GM12891 (cell line): Measurements from ENCODE around the gene CAPN5.

Experiments
- POLR2A ChIP-seq: IDR thresholded peaks from 2 replicates; pipeline ENCODE4 v1.6.1; 2011; ENCODE audit warnings: low read depth, low read length, control low read depth
- POLR2AphosphoS5 ChIP-seq: IDR thresholded peaks from 2 replicates; pipeline ENCODE4 v1.6.1; 2011; ENCODE audit warnings: low read depth, low read length, control low read depth
- POU2F2 ChIP-seq: IDR thresholded peaks from 2 replicates; pipeline ENCODE4 v1.6.1; 2011; ENCODE audit warnings: low read depth, mild to moderate bottlenecking, control low read depth, low read length, moderate library complexity
- SPI1 ChIP-seq: IDR thresholded peaks from 2 replicates; pipeline ENCODE4 v1.6.1; 2011; ENCODE audit warnings: low read depth, low read length, control low read depth
- TAF1 ChIP-seq: IDR thresholded peaks from 2 replicates; pipeline ENCODE4 v1.6.1; 2011; ENCODE audit warnings: low read depth, low read length, control low read depth

DNA sequence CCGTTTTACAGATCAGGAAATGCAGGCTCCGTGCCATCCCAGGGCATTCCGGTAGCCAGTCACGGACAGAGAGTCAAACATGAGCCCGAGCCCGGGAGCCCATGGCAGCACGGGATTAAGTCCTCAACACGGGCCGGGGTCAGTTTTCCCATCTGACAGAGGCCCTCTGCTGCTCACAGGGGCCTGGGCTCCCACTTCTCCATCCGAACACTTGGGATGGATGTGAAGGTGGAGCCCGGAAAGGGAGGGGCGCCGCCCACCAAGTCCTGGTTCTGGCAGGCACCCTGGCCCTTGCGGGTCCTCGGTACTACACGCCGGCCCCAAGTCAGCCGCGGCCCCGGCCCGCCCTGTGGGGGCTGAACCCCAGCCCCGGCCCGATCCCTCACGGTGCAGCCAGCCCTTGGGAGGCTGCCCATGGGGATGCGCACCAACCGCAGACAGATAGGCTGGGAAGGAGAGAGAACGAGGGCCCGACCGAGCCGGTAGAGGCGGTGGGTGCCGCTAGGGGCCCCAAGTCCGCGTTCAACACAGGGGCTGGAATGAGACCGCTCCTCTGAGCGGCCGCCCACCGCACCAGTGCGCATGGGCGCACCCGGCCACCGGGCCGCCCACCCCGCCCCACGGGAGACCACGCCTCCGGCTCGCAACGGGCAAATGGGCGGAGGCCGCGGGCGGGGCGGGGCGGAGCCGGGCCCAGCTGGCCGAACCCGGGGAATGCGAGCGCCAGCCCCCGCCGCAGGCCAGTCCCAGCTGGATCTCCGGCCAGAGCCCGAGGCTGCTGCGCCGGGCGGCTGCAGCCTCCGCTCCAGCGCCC lies at the start of gene CAPN5:
- TF ChIP-seq TAF1 (no peak), SPI1 (no peak), POLR2AphosphoS5 (no peak), POLR2A (no peak), POU2F2 (no peak)
